ENCODE measurements around the gene CD8B2.
"Not testable (repeated sequence)": the region's sequence is repeated elsewhere in the genome, so short reads cannot be mapped to it uniquely, and the experiment has no call there.

CD8B2 gene

GRCh38 chr2:106561803-106562202 is 74.6 kb downstream of the CD8B2 start:
- H3K9ac ChIP-seq (ENCODE audit: low read depth in 1 of 2, low read length in 2 of 2): no peak overlapping the region
- H3K36me3 ChIP-seq (ENCODE audit: control insufficient read depth in 1 of 2, insufficient read depth in 2 of 2, low read length in 2 of 2): no peaks in the 10 kb centered on the region
- no peaks in the 10 kb centered on the region for H3K9me3 ChIP-seq (ENCODE audit: control insufficient read depth in 1 of 2, low read length in 2 of 2)
- H3K27me3 ChIP-seq (ENCODE audit: control insufficient read depth in 1 of 2, insufficient read depth in 2 of 2, low read length in 2 of 2): no peaks in the 10 kb centered on the region
- H3K4me3 ChIP-seq (ENCODE audit: low read depth in 1 of 2, low read length in 2 of 2): no peak overlapping the region
- H3K27ac ChIP-seq (ENCODE audit: low read depth, low read length): no peak overlapping the region
- no peaks in the 10 kb centered on the region for H3K4me1 ChIP-seq (ENCODE audit: control insufficient read depth in 1 of 2, insufficient read depth in 2 of 2, low read length in 2 of 2)

DNA sequence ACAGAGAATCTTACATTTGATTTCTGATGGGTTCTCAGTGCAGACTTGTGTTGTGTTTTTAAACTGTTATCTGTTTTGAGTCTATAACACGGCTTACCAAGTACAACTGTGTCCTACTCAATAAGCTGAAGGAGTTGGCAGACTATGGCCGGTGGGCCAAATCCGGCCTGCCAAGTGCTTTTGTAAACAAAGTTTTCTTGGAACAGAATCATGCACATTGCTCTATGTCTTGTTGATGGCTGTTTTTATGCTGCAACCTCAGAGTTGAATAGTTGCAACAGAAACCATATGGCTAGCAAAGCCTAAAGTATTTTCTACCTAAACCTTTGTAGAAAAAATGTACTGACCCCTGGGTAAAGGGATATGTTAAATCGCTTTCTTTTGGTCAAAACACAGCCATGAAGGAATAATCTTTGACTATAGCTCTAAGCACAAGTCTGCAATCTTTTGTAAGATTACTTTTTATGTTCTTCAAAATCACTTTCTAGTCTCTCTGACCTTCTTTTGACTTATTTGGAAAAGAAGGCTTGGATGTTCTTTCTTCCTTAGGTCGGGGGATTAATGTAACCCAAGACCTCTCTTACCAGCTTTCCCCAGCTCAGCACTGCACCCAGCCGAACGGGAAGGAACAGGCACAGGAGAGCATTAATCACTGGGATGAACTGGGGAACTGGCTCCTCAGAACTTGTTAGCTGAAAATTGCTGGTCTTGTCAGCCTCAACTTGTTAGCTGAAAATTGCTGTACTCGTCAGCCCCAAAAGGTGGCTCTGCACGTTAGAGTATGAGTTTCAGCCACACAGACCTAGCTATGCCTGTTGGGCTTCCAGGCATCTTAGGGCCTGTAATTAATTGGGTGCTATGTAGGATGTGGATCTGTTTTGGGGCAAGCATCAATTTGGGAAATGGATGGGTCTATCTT is 75.4 kb downstream of the CD8B2 start:
- Histone ChIP-seq H3K4me1 (ENCODE audit: control insufficient read depth in 1 of 2, insufficient read depth in 2 of 2, low read length in 2 of 2) (no peaks in the 10 kb centered on the region), H3K9me3 (ENCODE audit: control insufficient read depth in 1 of 2, low read length in 2 of 2) (no peaks in the 10 kb centered on the region), H3K36me3 (ENCODE audit: control insufficient read depth in 1 of 2, insufficient read depth in 2 of 2, low read length in 2 of 2) (no peaks in the 10 kb centered on the region), H3K27me3 (ENCODE audit: control insufficient read depth in 1 of 2, insufficient read depth in 2 of 2, low read length in 2 of 2) (no peaks in the 10 kb centered on the region), H3K4me3 (ENCODE audit: low read depth in 1 of 2, low read length in 2 of 2) (no peak overlapping the region), H3K9ac (ENCODE audit: low read depth in 1 of 2, low read length in 2 of 2) (no peak overlapping the region), H3K27ac (ENCODE audit: low read depth, low read length) (no peak overlapping the region)

GRCh38 chr2:106563195-106563594 is 76.0 kb downstream of the CD8B2 start:
- Histone ChIP-seq H3K4me3 (ENCODE audit: low read depth in 1 of 2, low read length in 2 of 2) (no peak overlapping the region), H3K9ac (ENCODE audit: low read depth in 1 of 2, low read length in 2 of 2) (no peak overlapping the region), H3K27ac (ENCODE audit: low read depth, low read length) (no peak overlapping the region), H3K36me3 (ENCODE audit: control insufficient read depth in 1 of 2, insufficient read depth in 2 of 2, low read length in 2 of 2) (no peaks in the 10 kb centered on the region), H3K27me3 (ENCODE audit: control insufficient read depth in 1 of 2, insufficient read depth in 2 of 2, low read length in 2 of 2) (no peaks in the 10 kb centered on the region), H3K9me3 (ENCODE audit: control insufficient read depth in 1 of 2, low read length in 2 of 2) (no peaks in the 10 kb centered on the region), H3K4me1 (ENCODE audit: control insufficient read depth in 1 of 2, insufficient read depth in 2 of 2, low read length in 2 of 2) (no peaks in the 10 kb centered on the region)

DNA sequence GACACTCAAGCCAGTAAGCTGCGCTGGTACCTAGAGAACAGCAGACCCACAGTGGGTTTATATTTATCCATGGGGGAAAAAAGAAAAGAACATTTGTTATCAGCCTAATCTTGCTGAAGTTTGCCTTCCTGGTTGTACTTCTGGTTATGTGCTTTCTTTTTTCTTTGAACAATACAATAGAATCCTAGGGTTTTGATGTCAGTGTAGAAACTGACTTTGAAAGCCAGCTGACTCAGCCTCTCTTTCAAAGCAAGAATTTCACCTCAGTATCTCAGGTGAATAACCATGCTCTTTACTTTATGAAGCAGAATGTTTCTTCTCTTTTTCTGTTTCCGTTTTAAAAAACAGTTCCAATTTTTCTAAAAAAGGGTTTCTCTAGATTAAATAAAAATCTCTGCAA is 78.4 kb downstream of the CD8B2 start:
- Histone ChIP-seq H3K9me3 (ENCODE audit: control insufficient read depth in 1 of 2, low read length in 2 of 2) (no peaks in the 10 kb centered on the region), H3K27ac (ENCODE audit: low read depth, low read length) (no peak overlapping the region), H3K27me3 (ENCODE audit: control insufficient read depth in 1 of 2, insufficient read depth in 2 of 2, low read length in 2 of 2) (no peaks in the 10 kb centered on the region), H3K4me3 (ENCODE audit: low read depth in 1 of 2, low read length in 2 of 2) (no peak overlapping the region), H3K36me3 (ENCODE audit: control insufficient read depth in 1 of 2, insufficient read depth in 2 of 2, low read length in 2 of 2) (no peaks in the 10 kb centered on the region), H3K4me1 (ENCODE audit: control insufficient read depth in 1 of 2, insufficient read depth in 2 of 2, low read length in 2 of 2) (no peaks in the 10 kb centered on the region), H3K9ac (ENCODE audit: low read depth in 1 of 2, low read length in 2 of 2) (no peak overlapping the region)

DNA sequence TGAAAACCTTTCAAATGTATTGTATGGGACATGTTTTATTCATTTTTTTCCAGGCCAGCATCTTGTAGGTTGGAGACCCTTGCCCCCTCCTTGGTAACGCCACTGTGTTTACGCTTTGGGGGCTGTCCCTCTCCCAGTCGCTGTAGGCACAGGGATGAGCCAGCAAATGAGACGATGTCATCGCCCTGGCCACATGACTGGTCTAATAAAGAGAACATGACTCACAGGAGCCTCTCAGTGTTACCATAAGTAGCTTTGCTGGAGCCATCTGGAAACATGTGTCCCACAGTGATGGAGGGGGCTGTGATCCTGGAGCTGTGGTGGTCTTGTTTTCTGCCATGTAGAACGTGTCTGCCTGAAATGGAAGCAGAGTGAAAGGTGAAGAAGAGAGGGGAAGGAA is 78.9 kb downstream of the CD8B2 start:
- no peak overlapping the region for H3K27ac ChIP-seq (ENCODE audit: low read depth, low read length)
- no peaks in the 10 kb centered on the region for H3K36me3 ChIP-seq (ENCODE audit: control insufficient read depth in 1 of 2, insufficient read depth in 2 of 2, low read length in 2 of 2)
- no peak overlapping the region for H3K9ac ChIP-seq (ENCODE audit: low read depth in 1 of 2, low read length in 2 of 2)
- no peaks in the 10 kb centered on the region for H3K9me3 ChIP-seq (ENCODE audit: control insufficient read depth in 1 of 2, low read length in 2 of 2)
- no peak overlapping the region for H3K4me3 ChIP-seq (ENCODE audit: low read depth in 1 of 2, low read length in 2 of 2)
- no peaks in the 10 kb centered on the region for H3K27me3 ChIP-seq (ENCODE audit: control insufficient read depth in 1 of 2, insufficient read depth in 2 of 2, low read length in 2 of 2)
- H3K4me1 ChIP-seq (ENCODE audit: control insufficient read depth in 1 of 2, insufficient read depth in 2 of 2, low read length in 2 of 2): no peaks in the 10 kb centered on the region

DNA sequence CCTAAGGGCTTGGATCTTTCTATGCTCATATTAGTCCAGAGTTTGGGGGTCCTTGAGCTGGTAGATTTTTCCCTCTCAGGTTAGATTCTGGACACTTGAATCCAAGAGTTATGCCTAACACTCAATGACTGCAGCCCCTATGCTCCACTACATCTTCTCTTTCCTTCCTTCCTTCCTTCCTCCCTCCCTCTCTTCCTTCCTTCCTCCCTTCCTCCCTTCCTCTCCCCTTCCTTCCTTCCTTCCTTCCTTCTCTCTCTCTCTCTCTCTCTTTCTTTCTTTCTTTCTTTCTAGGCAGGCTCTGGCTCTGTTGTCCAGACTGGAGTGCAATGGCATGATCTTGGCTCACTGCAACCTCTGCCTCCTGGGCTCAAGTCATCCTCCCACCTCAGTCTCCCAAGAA is 79.3 kb downstream of the CD8B2 start:
- not testable (repeated sequence) for H3K9ac ChIP-seq (ENCODE audit: low read depth in 1 of 2, low read length in 2 of 2); H3K9me3 ChIP-seq (ENCODE audit: control insufficient read depth in 1 of 2, low read length in 2 of 2); H3K4me1 ChIP-seq (ENCODE audit: control insufficient read depth in 1 of 2, insufficient read depth in 2 of 2, low read length in 2 of 2); H3K4me3 ChIP-seq (ENCODE audit: low read depth in 1 of 2, low read length in 2 of 2); H3K27ac ChIP-seq (ENCODE audit: low read depth, low read length); H3K27me3 ChIP-seq (ENCODE audit: control insufficient read depth in 1 of 2, insufficient read depth in 2 of 2, low read length in 2 of 2); H3K36me3 ChIP-seq (ENCODE audit: control insufficient read depth in 1 of 2, insufficient read depth in 2 of 2, low read length in 2 of 2)

GRCh38 chr2:106570316-106570715 is 83.2 kb downstream of the CD8B2 start:
- Histone ChIP-seq H3K9me3 (ENCODE audit: control insufficient read depth in 1 of 2, low read length in 2 of 2) (no peaks in the 10 kb centered on the region), H3K27ac (ENCODE audit: low read depth, low read length) (no peak overlapping the region), H3K4me3 (ENCODE audit: low read depth in 1 of 2, low read length in 2 of 2) (no peak overlapping the region), H3K4me1 (ENCODE audit: control insufficient read depth in 1 of 2, insufficient read depth in 2 of 2, low read length in 2 of 2) (no peaks in the 10 kb centered on the region), H3K27me3 (ENCODE audit: control insufficient read depth in 1 of 2, insufficient read depth in 2 of 2, low read length in 2 of 2) (no peaks in the 10 kb centered on the region), H3K36me3 (ENCODE audit: control insufficient read depth in 1 of 2, insufficient read depth in 2 of 2, low read length in 2 of 2) (no peaks in the 10 kb centered on the region), H3K9ac (ENCODE audit: low read depth in 1 of 2, low read length in 2 of 2) (no peak overlapping the region)

All from duodenal mucosa (tissue), 2 donors.